Measurements from ENCODE around the gene WDFY2. TPM values are rescaled to one million over a fixed set of nuclear protein-coding genes. Genes with fewer than 3 reads are reported as not detected.

WDFY2 gene
- total RNA-seq, 1 experiment from 2014 or later: 25.7 TPM

DNA sequence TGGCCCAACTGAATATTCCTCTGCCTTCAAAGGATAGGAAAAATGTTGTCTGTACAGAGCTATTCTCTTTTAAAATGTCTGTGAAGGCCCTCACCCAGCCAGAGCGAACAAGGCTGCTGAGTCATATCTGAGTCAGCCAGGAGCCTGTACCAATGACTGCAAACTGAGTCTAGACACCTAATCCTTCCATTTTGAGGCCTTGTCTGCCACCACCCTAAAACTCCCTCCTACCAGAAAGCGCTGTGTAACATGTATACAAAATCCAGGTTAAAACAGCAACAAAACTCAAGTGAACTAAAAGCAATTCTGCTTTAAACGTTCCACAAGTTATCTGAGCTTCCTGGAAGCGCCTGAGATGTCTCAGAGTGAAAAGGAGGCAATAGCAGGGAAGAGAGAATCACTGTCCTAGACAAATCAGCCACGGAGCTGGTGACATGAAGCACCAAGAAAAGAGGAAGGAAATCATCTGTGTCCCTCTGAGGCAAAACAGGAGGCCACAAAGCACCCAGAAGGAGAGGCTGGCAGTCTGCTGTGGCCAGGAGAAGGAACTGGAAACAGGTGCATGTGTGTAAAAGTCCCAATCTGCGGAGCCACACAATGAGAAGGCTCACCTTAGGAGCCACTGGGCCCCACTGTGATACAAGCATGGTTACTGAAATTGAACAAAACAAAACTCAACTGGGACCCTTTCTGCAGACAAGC is 209.5 kb downstream of the WDFY2 start:
- Mint-ChIP-seq H3K4me1 (peaks cover 15% of the 10 kb centered on the region), H3K27me3 (ENCODE audit: low read depth) (no peaks in the 10 kb centered on the region), H3K27ac (no peak overlapping the region), H3K36me3 (no peaks in the 10 kb centered on the region), H3K9me3 (no peaks in the 10 kb centered on the region), H3K4me3 (no peak overlapping the region)
- DNase-seq (ENCODE audit: low spot score) (no peak), ATAC-seq (no peak)
- ChIA-PET CTCF (no interaction called here), POLR2A (no interaction called here)
- TF ChIP-seq CREM (CRISPR knock-in tag; IDR thresholded peaks at IDR 0.05) (no peak), ERG (CRISPR knock-in tag; IDR thresholded peaks at IDR 0.05) (no peak), ZNF416 (CRISPR knock-in tag; IDR thresholded peaks at IDR 0.05) (no peak), ZNF263 (CRISPR knock-in tag; IDR thresholded peaks at IDR 0.05; ENCODE audit: low read depth) (no peak), PRDM15 (CRISPR knock-in tag; IDR thresholded peaks at IDR 0.05) (no peak), ESRRA (CRISPR knock-in tag; IDR thresholded peaks at IDR 0.05; ENCODE audit: borderline replicate concordance) (no peak), ZNF512 (CRISPR knock-in tag; IDR thresholded peaks at IDR 0.05; ENCODE audit: borderline replicate concordance) (no peak), E2F4 (CRISPR knock-in tag; IDR thresholded peaks at IDR 0.05; ENCODE audit: borderline replicate concordance, low read depth) (no peak), ZBTB21 (CRISPR knock-in tag; IDR thresholded peaks at IDR 0.05; ENCODE audit: borderline replicate concordance) (no peak), ZBTB43 (CRISPR knock-in tag; IDR thresholded peaks at IDR 0.05) (no peak), AFF4 (CRISPR knock-in tag; IDR thresholded peaks at IDR 0.05; ENCODE audit: borderline replicate concordance) (no peak)
- TF ChIP-seq, protein P1, sequence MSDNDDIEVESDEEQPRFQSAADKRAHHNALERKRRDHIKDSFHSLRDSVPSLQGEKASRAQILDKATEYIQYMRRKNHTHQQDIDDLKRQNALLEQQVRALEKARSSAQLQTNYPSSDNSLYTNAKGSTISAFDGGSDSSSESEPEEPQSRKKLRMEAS (CRISPR knock-in tag; IDR thresholded peaks at IDR 0.05): no peak
- TF ChIP-seq, protein P2, sequence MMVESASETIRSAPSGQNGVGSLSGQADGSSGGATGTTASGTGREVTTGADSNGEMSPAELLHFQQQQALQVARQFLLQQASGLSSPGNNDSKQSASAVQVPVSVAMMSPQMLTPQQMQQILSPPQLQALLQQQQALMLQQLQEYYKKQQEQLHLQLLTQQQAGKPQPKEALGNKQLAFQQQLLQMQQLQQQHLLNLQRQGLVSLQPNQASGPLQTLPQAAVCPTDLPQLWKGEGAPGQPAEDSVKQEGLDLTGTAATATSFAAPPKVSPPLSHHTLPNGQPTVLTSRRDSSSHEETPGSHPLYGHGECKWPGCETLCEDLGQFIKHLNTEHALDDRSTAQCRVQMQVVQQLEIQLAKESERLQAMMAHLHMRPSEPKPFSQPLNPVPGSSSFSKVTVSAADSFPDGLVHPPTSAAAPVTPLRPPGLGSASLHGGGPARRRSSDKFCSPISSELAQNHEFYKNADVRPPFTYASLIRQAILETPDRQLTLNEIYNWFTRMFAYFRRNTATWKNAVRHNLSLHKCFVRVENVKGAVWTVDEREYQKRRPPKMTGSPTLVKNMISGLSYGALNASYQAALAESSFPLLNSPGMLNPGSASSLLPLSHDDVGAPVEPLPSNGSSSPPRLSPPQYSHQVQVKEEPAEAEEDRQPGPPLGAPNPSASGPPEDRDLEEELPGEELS (CRISPR knock-in tag; IDR thresholded peaks at IDR 0.05): no peak

Data from WTC11 (cell line).